Activated T-helper 1 cell treated with anti-CD3 and anti-CD28 coated beads, Interleukin-2, amount 50 U/mL, for 16 hours (primary cell): ENCODE measurements around the gene ZFP92.
A peak's percentile ranks its signal among the peaks of the same experiment; 100 is the strongest.
"Not testable (repeated sequence)": the region's sequence is repeated elsewhere in the genome, so short reads cannot be mapped to it uniquely, and the experiment has no call there.

ENCODE experiments used
- DNase-seq, 2 donors: peaks; one replicate each; pipeline ENCODE4 v3.0.0-alpha.2; 2020; ENCODE audit warnings: low read depth in 1 of 2, low spot score in 1 of 2

The ZFP92 gene

GRCh38 chrX:153411255-153411987 is at the start of gene ZFP92:
TSS of gene ZFP92 (plus strand) at chrX:153411472. CDS start at chrX:153418323, 6,851 bp downstream.
- peak in 1 of 2 donors; percentile 17 for DNase-seq

- DNase-seq, result no peak
Observed at GRCh38 chrX:153361781-153362397, 49.4 kb upstream of the ZFP92 start.

GRCh38 chrX:153365670-153366069 is 45.6 kb upstream of the ZFP92 start:
- DNase-seq, result no peak

- no peak for DNase-seq
Observed at GRCh38 chrX:153366119-153366518, 45.2 kb upstream of the ZFP92 start.

GRCh38 chrX:153366878-153367538 is 44.3 kb upstream of the ZFP92 start:
- no peak for DNase-seq

GRCh38 chrX:153370293-153371055 is 40.8 kb upstream of the ZFP92 start:
- no peak for DNase-seq

- no peak for DNase-seq
Observed at GRCh38 chrX:153371256-153371655, 40.0 kb upstream of the ZFP92 start.

GRCh38 chrX:153372949-153373348 is 38.3 kb upstream of the ZFP92 start:
- no peak for DNase-seq

GRCh38 chrX:153374426-153374825 is 36.8 kb upstream of the ZFP92 start:
- no peak for DNase-seq

- DNase-seq, result no peak
Observed at GRCh38 chrX:153375571-153375970, 35.7 kb upstream of the ZFP92 start.

GRCh38 chrX:153377727-153378126 is 33.5 kb upstream of the ZFP92 start:
- DNase-seq, result no peak

- no peak for DNase-seq
Observed at GRCh38 chrX:153378607-153379006, 32.7 kb upstream of the ZFP92 start.

GRCh38 chrX:153379508-153379907 is 31.8 kb upstream of the ZFP92 start:
- no peak for DNase-seq

GRCh38 chrX:153379971-153380581 is 31.2 kb upstream of the ZFP92 start:
- no peak for DNase-seq

GRCh38 chrX:153380691-153381090 is 30.6 kb upstream of the ZFP92 start:
- DNase-seq, result no peak

GRCh38 chrX:153381684-153382532 is 29.4 kb upstream of the ZFP92 start:
- DNase-seq, result no peak

- no peak for DNase-seq
Observed at GRCh38 chrX:153382563-153383482, 28.4 kb upstream of the ZFP92 start.

GRCh38 chrX:153384390-153384789 is 26.9 kb upstream of the ZFP92 start:
- DNase-seq, result no peak

GRCh38 chrX:153384973-153385372 is 26.3 kb upstream of the ZFP92 start:
- DNase-seq, result not testable (repeated sequence)
